K562 (cell line): ENCODE measurements around the gene ING2. TPM values are rescaled to one million over a fixed set of nuclear protein-coding genes. Genes with fewer than 3 reads are reported as not detected.

Experiments
- BRD4 ChIP-seq: fragments of 200-600 bp; sonication (generic); IDR thresholded peaks from 2 replicates; pipeline ENCODE4 v1.6.1; 2017; ENCODE audit warnings: inconsistent platforms
- ESRRB ChIP-seq: fragments of 250-450 bp; sonication (Bioruptor Pico); IDR thresholded peaks from 2 replicates; pipeline ENCODE4 v1.5.0; 2020; ENCODE audit warnings: mild to moderate bottlenecking, moderate library complexity, borderline replicate concordance
- PHF8 ChIP-seq: fragments of 200-600 bp; sonication (generic); IDR thresholded peaks from 2 replicates; pipeline ENCODE4 v1.6.1; 2012; ENCODE audit warnings: mixed run types, mild to moderate bottlenecking, inconsistent platforms, low read length, moderate library complexity, borderline replicate concordance
- PTRF ChIP-seq: fragments of 450-650 bp; IDR thresholded peaks from 2 replicates; pipeline ENCODE4 v1.6.1; 2016; ENCODE audit warnings: mild to moderate bottlenecking, missing genetic modification characterization, missing compliant biosample characterization
- RAD21 ChIP-seq, 2 experiments: fragments of 250-450 bp in 1 of 2; fragments of 450-650 bp in 1 of 2; sonication (Bioruptor Pico) in 1 of 2; formaldehyde crosslinking in 1 of 2; IDR thresholded peaks in 1 of 2; conservative IDR thresholded peaks in 1 of 2; 2 replicates each; pipeline versions ENCODE4 v1.4.0 to v1.8.0; 2020 to 2022; ENCODE audit warnings: mild to moderate bottlenecking in 2 of 2, moderate library complexity in 1 of 2
- RAD51 ChIP-seq: fragments of 450-650 bp; IDR thresholded peaks from 2 replicates; pipeline ENCODE4 v1.7.1; 2016; ENCODE audit warnings: low read depth, mild to moderate bottlenecking, borderline replicate concordance
- RBM25 ChIP-seq: fragments of 200-400 bp; formaldehyde crosslinking; IDR thresholded peaks from 2 replicates; pipeline ENCODE4 v1.6.1; 2018; ENCODE audit warnings: low read length, low read depth, moderate library complexity; ENCODE audit not compliant: severe bottlenecking
- RHOXF2B ChIP-seq: fragments of 250-450 bp; sonication (Bioruptor Pico); conservative IDR thresholded peaks from 2 replicates; pipeline ENCODE4 v1.5.1; 2021
- TAF15 ChIP-seq: fragments of 200-400 bp; formaldehyde crosslinking; IDR thresholded peaks from 2 replicates; pipeline ENCODE4 v1.6.1; 2017; ENCODE audit warnings: mild to moderate bottlenecking, low read depth, low read length, moderate library complexity
- TFAM ChIP-seq: fragments of 250-450 bp; sonication (Bioruptor Pico); conservative IDR thresholded peaks from 2 replicates; pipeline ENCODE4 v1.5.0; 2021; ENCODE audit warnings: mild to moderate bottlenecking, moderate library complexity
- ZBED1 ChIP-seq: IDR thresholded peaks from 2 replicates; pipeline ENCODE4 v1.6.1; 2014
- ZNF212 ChIP-seq: fragments of 450-650 bp; formaldehyde crosslinking; IDR thresholded peaks from 2 replicates; pipeline ENCODE4 v1.4.0; 2020; ENCODE audit warnings: mild to moderate bottlenecking
- ZSCAN29 ChIP-seq: fragments of 450-650 bp; IDR thresholded peaks from 2 replicates; pipeline ENCODE4 v1.6.1; 2017
- polyA plus RNA-seq, 8 experiments: library from polyadenylated mRNA; depleted of rRNA in 4 of 8; stranded (reverse) in 5 of 8; unstranded in 3 of 8; fragments of >200 nt; fragmentation: Nextera tagmentation in 2 of 8; fragmentation: Illumina TruSeq in 1 of 8; extraction: Ambion mirVana in 2 of 8; extraction: Trizol in 1 of 8; gene quantifications; 2 replicates each; pipeline versions ENCODE4 v1.2.1 to v1.2.3, GENCODE V29; 2011 to 2014; ENCODE audit warnings: inconsistent platforms in 1 of 8, missing spikeins in 1 of 8
- total RNA-seq, 7 experiments: library from RNA; depleted of rRNA in 6 of 7; stranded (reverse); fragments of >200 nt in 6 of 7; fragmentation: Illumina TruSeq in 2 of 7; extraction: Trizol in 2 of 7; gene quantifications; 2 replicates each; pipeline versions ENCODE4 v1.2.1 to v1.2.3, GENCODE V29; 2011 to 2021; ENCODE audit warnings: low replicate concordance in 1 of 7
- TF ChIP-seq, protein P1 (sequence below): sonication (generic); formaldehyde crosslinking; IDR thresholded peaks from 2 replicates; pipeline ENCODE4 v1.9.0; 2022; ENCODE audit warnings: mild to moderate bottlenecking, missing genetic modification reagents
- TF ChIP-seq, protein P2 (sequence below): fragments of 250-450 bp; sonication (Bioruptor Pico); IDR thresholded peaks from 2 replicates; pipeline ENCODE4 v1.8.0; 2022; ENCODE audit warnings: inconsistent platforms
- TF ChIP-seq, protein P3 (sequence below): sonication (generic); formaldehyde crosslinking; IDR thresholded peaks from 2 replicates; pipeline ENCODE4 v1.8.1; 2023; ENCODE audit warnings: mild to moderate bottlenecking, missing genetic modification reagents
- TF ChIP-seq, protein P4 (sequence below): fragments of 250-450 bp; sonication (Bioruptor Pico); IDR thresholded peaks from 2 replicates; pipeline ENCODE4 v1.9.0; 2021; ENCODE audit warnings: mild to moderate bottlenecking
- TF ChIP-seq, protein P5 (sequence below): sonication (generic); formaldehyde crosslinking; IDR thresholded peaks from 2 replicates; pipeline ENCODE4 v1.8.1; 2023; ENCODE audit warnings: mild to moderate bottlenecking, missing genetic modification reagents
- TF ChIP-seq, protein P6 (sequence below): fragments of 450-650 bp; IDR thresholded peaks from 2 replicates; pipeline ENCODE4 v1.6.1; 2016; ENCODE audit warnings: mild to moderate bottlenecking

ING2 gene
- total and polyA plus RNA-seq, 9 of the 15 experiments (the other 6 are each of a cell fraction or from before 2014, with no cell fraction given): 2.9 to 21.4 (median 12.4) TPM

DNA sequence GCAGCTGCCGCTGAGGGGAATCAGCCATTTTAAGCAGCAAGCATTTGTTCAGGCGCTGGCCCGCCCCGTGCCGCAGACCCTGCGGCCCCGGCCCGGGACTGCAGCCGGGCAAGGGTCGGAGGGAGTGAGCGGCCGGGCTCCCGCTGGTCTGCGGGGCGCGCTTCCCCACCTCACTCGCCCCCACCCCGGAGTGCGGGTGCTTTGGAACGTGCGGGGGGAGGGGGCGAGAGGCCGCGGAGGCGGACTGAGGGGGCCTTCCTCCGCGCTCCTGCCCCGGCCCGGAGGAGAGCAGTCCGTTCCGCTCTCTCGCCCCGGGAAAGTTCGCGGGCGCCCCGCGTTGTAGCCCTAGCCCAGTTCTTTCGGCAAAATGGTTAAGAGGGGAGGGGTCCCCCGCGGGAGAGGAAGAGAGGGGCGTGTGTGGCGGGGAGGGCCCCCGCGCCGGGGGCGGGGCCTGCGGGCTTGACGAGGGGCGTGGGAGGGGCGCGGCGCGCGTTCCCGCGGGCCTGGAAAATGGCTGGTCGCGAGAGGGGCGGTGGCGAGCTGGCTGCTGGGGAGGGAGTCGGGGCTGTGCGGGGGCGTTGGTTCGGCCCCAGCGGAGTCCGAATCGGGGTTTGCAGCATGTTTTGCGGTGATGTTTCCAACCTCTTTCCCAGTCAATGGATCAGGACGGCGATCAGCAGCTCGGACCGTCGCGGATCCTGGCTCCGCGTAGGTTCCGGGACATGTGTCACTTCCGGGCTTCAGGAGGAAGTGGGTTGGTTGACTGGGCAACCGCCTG lies 942 bp downstream of the ING2 start (continued):
- peak; percentile 76; the same call in 1 of the 2 replicates for TF ChIP-seq PHF8
- TF ChIP-seq, protein P1, sequence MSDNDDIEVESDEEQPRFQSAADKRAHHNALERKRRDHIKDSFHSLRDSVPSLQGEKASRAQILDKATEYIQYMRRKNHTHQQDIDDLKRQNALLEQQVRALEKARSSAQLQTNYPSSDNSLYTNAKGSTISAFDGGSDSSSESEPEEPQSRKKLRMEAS (CRISPR knock-in tag): peak; percentile 11; the same call in 1 of the 2 replicates
- TF ChIP-seq, protein P2, sequence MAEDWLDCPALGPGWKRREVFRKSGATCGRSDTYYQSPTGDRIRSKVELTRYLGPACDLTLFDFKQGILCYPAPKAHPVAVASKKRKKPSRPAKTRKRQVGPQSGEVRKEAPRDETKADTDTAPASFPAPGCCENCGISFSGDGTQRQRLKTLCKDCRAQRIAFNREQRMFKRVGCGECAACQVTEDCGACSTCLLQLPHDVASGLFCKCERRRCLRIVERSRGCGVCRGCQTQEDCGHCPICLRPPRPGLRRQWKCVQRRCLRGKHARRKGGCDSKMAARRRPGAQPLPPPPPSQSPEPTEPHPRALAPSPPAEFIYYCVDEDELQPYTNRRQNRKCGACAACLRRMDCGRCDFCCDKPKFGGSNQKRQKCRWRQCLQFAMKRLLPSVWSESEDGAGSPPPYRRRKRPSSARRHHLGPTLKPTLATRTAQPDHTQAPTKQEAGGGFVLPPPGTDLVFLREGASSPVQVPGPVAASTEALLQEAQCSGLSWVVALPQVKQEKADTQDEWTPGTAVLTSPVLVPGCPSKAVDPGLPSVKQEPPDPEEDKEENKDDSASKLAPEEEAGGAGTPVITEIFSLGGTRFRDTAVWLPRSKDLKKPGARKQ (CRISPR knock-in tag): no peak
- TF ChIP-seq RAD51: no peak
- no peak for TF ChIP-seq RHOXF2B (CRISPR knock-in tag)
- TF ChIP-seq, protein P3, sequence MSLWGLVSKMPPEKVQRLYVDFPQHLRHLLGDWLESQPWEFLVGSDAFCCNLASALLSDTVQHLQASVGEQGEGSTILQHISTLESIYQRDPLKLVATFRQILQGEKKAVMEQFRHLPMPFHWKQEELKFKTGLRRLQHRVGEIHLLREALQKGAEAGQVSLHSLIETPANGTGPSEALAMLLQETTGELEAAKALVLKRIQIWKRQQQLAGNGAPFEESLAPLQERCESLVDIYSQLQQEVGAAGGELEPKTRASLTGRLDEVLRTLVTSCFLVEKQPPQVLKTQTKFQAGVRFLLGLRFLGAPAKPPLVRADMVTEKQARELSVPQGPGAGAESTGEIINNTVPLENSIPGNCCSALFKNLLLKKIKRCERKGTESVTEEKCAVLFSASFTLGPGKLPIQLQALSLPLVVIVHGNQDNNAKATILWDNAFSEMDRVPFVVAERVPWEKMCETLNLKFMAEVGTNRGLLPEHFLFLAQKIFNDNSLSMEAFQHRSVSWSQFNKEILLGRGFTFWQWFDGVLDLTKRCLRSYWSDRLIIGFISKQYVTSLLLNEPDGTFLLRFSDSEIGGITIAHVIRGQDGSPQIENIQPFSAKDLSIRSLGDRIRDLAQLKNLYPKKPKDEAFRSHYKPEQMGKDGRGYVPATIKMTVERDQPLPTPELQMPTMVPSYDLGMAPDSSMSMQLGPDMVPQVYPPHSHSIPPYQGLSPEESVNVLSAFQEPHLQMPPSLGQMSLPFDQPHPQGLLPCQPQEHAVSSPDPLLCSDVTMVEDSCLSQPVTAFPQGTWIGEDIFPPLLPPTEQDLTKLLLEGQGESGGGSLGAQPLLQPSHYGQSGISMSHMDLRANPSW: no peak
- TF ChIP-seq ZBED1: no peak
- no peak for TF ChIP-seq RBM25
- TF ChIP-seq PTRF (tag): no peak
- TF ChIP-seq, protein P4, sequence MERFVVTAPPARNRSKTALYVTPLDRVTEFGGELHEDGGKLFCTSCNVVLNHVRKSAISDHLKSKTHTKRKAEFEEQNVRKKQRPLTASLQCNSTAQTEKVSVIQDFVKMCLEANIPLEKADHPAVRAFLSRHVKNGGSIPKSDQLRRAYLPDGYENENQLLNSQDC (CRISPR knock-in tag): no peak
- TF ChIP-seq, protein P5, sequence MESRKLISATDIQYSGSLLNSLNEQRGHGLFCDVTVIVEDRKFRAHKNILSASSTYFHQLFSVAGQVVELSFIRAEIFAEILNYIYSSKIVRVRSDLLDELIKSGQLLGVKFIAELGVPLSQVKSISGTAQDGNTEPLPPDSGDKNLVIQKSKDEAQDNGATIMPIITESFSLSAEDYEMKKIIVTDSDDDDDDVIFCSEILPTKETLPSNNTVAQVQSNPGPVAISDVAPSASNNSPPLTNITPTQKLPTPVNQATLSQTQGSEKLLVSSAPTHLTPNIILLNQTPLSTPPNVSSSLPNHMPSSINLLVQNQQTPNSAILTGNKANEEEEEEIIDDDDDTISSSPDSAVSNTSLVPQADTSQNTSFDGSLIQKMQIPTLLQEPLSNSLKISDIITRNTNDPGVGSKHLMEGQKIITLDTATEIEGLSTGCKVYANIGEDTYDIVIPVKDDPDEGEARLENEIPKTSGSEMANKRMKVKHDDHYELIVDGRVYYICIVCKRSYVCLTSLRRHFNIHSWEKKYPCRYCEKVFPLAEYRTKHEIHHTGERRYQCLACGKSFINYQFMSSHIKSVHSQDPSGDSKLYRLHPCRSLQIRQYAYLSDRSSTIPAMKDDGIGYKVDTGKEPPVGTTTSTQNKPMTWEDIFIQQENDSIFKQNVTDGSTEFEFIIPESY: no peak
- no peak for TF ChIP-seq ESRRB (CRISPR knock-in tag)
- TF ChIP-seq, protein P6, sequence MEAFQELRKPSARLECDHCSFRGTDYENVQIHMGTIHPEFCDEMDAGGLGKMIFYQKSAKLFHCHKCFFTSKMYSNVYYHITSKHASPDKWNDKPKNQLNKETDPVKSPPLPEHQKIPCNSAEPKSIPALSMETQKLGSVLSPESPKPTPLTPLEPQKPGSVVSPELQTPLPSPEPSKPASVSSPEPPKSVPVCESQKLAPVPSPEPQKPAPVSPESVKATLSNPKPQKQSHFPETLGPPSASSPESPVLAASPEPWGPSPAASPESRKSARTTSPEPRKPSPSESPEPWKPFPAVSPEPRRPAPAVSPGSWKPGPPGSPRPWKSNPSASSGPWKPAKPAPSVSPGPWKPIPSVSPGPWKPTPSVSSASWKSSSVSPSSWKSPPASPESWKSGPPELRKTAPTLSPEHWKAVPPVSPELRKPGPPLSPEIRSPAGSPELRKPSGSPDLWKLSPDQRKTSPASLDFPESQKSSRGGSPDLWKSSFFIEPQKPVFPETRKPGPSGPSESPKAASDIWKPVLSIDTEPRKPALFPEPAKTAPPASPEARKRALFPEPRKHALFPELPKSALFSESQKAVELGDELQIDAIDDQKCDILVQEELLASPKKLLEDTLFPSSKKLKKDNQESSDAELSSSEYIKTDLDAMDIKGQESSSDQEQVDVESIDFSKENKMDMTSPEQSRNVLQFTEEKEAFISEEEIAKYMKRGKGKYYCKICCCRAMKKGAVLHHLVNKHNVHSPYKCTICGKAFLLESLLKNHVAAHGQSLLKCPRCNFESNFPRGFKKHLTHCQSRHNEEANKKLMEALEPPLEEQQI: no peak
- no peak for TF ChIP-seq ZSCAN29
- TF ChIP-seq ZNF212: no peak
- TF ChIP-seq TAF15: no peak
- TF ChIP-seq BRD4: no peak
- TF ChIP-seq TFAM (CRISPR knock-in tag): no peak
- TF ChIP-seq RAD21 (CRISPR knock-in tag; conservative IDR thresholded peaks at IDR 0.05 in 1 of 2, IDR thresholded peaks at IDR 0.05 in 1 of 2): no peak
